Neural progenitor cell (in vitro differentiated cells): ENCODE data around the gene KIF26A. TPM values are rescaled to one million over a fixed set of nuclear protein-coding genes. Genes with fewer than 3 reads are reported as not detected.
A peak's percentile ranks its signal among the peaks of the same experiment; 100 is the strongest.

ENCODE experiments used
- DNase-seq: peaks from one replicate; pipeline ENCODE4 v3.0.0-alpha.2; 2016; ENCODE audit warnings: low spot score
- H2AFZ ChIP-seq: fragments of 200-600 bp; sonication (generic); replicated peaks from 2 replicates; pipeline ENCODE4 v1.6.1; 2016; ENCODE audit warnings: antibody characterized with exemption
- H3F3A ChIP-seq: fragments of 200-600 bp; sonication (generic); 2 replicates; pipeline ENCODE4 v1.6.1; 2016; ENCODE audit warnings: antibody characterized with exemption, low read depth
- H3K27ac ChIP-seq: fragments of 200-600 bp; sonication (generic); 2 replicates; pipeline ENCODE4 v1.5.1; 2016; ENCODE audit warnings: mild to moderate bottlenecking
- H3K27me3 ChIP-seq: fragments of 200-600 bp; sonication (generic); 2 replicates; pipeline ENCODE4 v1.6.1; 2016; ENCODE audit warnings: mild to moderate bottlenecking, moderate library complexity
- H3K36me3 ChIP-seq: fragments of 200-600 bp; sonication (generic); 2 replicates; pipeline ENCODE4 v1.5.1; 2016
- H3K4me1 ChIP-seq: fragments of 200-600 bp; sonication (generic); 2 replicates; pipeline ENCODE4 v1.6.1; 2016; ENCODE audit warnings: mixed run types
- H3K4me2 ChIP-seq: fragments of 200-600 bp; sonication (generic); 2 replicates; pipeline ENCODE4 v1.6.1; 2016
- H3K4me3 ChIP-seq: fragments of 200-600 bp; sonication (generic); 2 replicates; pipeline ENCODE4 v1.5.1; 2016
- H3K79me2 ChIP-seq: fragments of 200-600 bp; sonication (generic); 2 replicates; pipeline ENCODE4 v1.6.1; 2016; ENCODE audit warnings: low read depth
- H3K9ac ChIP-seq: fragments of 200-600 bp; sonication (generic); 2 replicates; pipeline ENCODE4 v1.6.1; 2016
- H3K9me3 ChIP-seq: fragments of 200-600 bp; sonication (generic); 2 replicates; pipeline ENCODE4 v1.5.1; 2016; ENCODE audit warnings: low read depth
- H4K20me1 ChIP-seq: fragments of 200-600 bp; sonication (generic); 2 replicates; pipeline ENCODE4 v1.6.1; 2016; ENCODE audit warnings: low read depth
- H3K27ac Mint-ChIP-seq: 3 replicates; pipeline ENCODE4 v1.8.0; 2021; ENCODE audit warnings: mixed read lengths
- H3K27me3 Mint-ChIP-seq: 2 replicates; pipeline ENCODE4 v1.8.0; 2022; ENCODE audit warnings: low read depth, mild to moderate bottlenecking, inconsistent platforms, moderate library complexity, mixed read lengths; ENCODE audit not compliant: insufficient read depth
- H3K36me3 Mint-ChIP-seq: 3 replicates; pipeline ENCODE4 v1.8.0; 2021; ENCODE audit warnings: mixed read lengths
- H3K4me1 Mint-ChIP-seq: 3 replicates; pipeline ENCODE4 v1.8.0; 2021; ENCODE audit warnings: mixed read lengths
- H3K4me3 Mint-ChIP-seq: 3 replicates; pipeline ENCODE4 v1.8.0; 2021; ENCODE audit warnings: mild to moderate bottlenecking, moderate library complexity, mixed read lengths
- H3K9me3 Mint-ChIP-seq: 3 replicates; pipeline ENCODE4 v1.8.0; 2020; ENCODE audit warnings: mixed read lengths
- CTCF ChIP-seq: fragments of 200-600 bp; sonication (generic); IDR thresholded peaks from 2 replicates; pipeline ENCODE4 v1.5.1; 2017; ENCODE audit warnings: antibody characterized with exemption, mild to moderate bottlenecking
- EZH2 ChIP-seq: fragments of 200-600 bp; sonication (generic); IDR thresholded peaks from 2 replicates; pipeline ENCODE4 v1.6.1; 2017; ENCODE audit warnings: antibody characterized with exemption, mild to moderate bottlenecking, moderate library complexity
- EZH2phosphoT487 ChIP-seq: fragments of 200-600 bp; sonication (generic); IDR thresholded peaks from 2 replicates; pipeline ENCODE4 v1.6.1; 2017; ENCODE audit warnings: antibody characterized with exemption
- total RNA-seq: library from RNA; depleted of rRNA; stranded (reverse); fragments of >200 nt; gene quantifications from 2 replicates; pipeline ENCODE4 v1.2.3, GENCODE V29; 2015; ENCODE audit warnings: low replicate concordance

KIF26A gene
- 6.1 and 40.2 TPM in 2 replicates for total RNA-seq

GRCh38 chr14:104138098-104138717 lies at the start of gene KIF26A:
Gene KIF26A (plus strand): TSS chr14:104138587. CDS start chr14:104138723, 136 bp downstream.
- peak within 1 kb of the TSS; percentile 92 for H3K4me2 ChIP-seq
- H3K9me3 Mint-ChIP-seq: no peaks in the 10 kb centered on the region
- peaks cover 48% of the 10 kb centered on the region for H3K27me3 ChIP-seq
- peaks cover 61% of the 10 kb centered on the region for H4K20me1 ChIP-seq
- peak within 1 kb of the TSS; percentile 73 for H2AFZ ChIP-seq
- peaks cover 15% of the 10 kb centered on the region for H3K4me1 Mint-ChIP-seq
- H3K4me1 ChIP-seq: peaks cover 47% of the 10 kb centered on the region
- H3K36me3 ChIP-seq: no peaks in the 10 kb centered on the region
- H3K9ac ChIP-seq: peak within 1 kb of the TSS; percentile 18
- no peak within 1 kb of the TSS for H3K27ac ChIP-seq
- peaks cover 43% of the 10 kb centered on the region for H3K79me2 ChIP-seq
- H3K27me3 Mint-ChIP-seq: peaks cover 29% of the 10 kb centered on the region
- peak; percentile 90 for DNase-seq
- H3K27ac Mint-ChIP-seq: no peak within 1 kb of the TSS
- peaks cover 6% of the 10 kb centered on the region for H3F3A ChIP-seq
- no peak for TF ChIP-seq EZH2
- TF ChIP-seq EZH2phosphoT487: no peak
- TF ChIP-seq CTCF: no peak
- no peaks in the 10 kb centered on the region for H3K9me3 ChIP-seq
- peak within 1 kb of the TSS; percentile 59 for H3K4me3 ChIP-seq
- peak within 1 kb of the TSS; percentile 80 for H3K4me3 Mint-ChIP-seq
- H3K36me3 Mint-ChIP-seq: no peaks in the 10 kb centered on the region

- Mint-ChIP-seq H3K4me3 (no peak overlapping the region), H3K4me1 (peaks cover 2% of the 10 kb centered on the region), H3K27ac (no peak overlapping the region), H3K36me3 (no peaks in the 10 kb centered on the region), H3K27me3 (no peaks in the 10 kb centered on the region), H3K9me3 (no peaks in the 10 kb centered on the region)
- peaks cover 16% of the 10 kb centered on the region for H3K27me3 ChIP-seq
- no peaks in the 10 kb centered on the region for H3K9me3 ChIP-seq
- H3K4me2 ChIP-seq: no peak overlapping the region
- TF ChIP-seq CTCF: no peak
- no peak for TF ChIP-seq EZH2phosphoT487
- TF ChIP-seq EZH2: no peak
- no peaks in the 10 kb centered on the region for H3F3A ChIP-seq
- no peaks in the 10 kb centered on the region for H3K79me2 ChIP-seq
- no peaks in the 10 kb centered on the region for H3K36me3 ChIP-seq
- no peak overlapping the region for H3K4me3 ChIP-seq
- no peak for DNase-seq
- peaks cover 3% of the 10 kb centered on the region for H3K4me1 ChIP-seq
- H4K20me1 ChIP-seq: no peaks in the 10 kb centered on the region
- no peak overlapping the region for H3K9ac ChIP-seq
- H3K27ac ChIP-seq: no peak overlapping the region
- H2AFZ ChIP-seq: no peak overlapping the region
These were observed 48.2 kb upstream of the KIF26A start for GRCh38 chr14:104090071-104090748.

GRCh38 chr14:104091061-104091926 lies 47.1 kb upstream of the KIF26A start:
- H3K4me2 ChIP-seq: no peak overlapping the region
- H3K36me3 Mint-ChIP-seq: no peaks in the 10 kb centered on the region
- peak; percentile 47 for DNase-seq
- no peak overlapping the region for H3K27ac ChIP-seq
- H3K27me3 ChIP-seq: peaks cover 6% of the 10 kb centered on the region
- no peak overlapping the region for H2AFZ ChIP-seq
- H3F3A ChIP-seq: no peaks in the 10 kb centered on the region
- H3K4me1 ChIP-seq: peaks cover 3% of the 10 kb centered on the region
- H3K4me1 Mint-ChIP-seq: peaks cover 2% of the 10 kb centered on the region
- no peak for TF ChIP-seq EZH2phosphoT487
- no peak for TF ChIP-seq EZH2
- no peak for TF ChIP-seq CTCF
- H3K9me3 Mint-ChIP-seq: no peaks in the 10 kb centered on the region
- no peak overlapping the region for H3K9ac ChIP-seq
- H3K27me3 Mint-ChIP-seq: peaks cover 3% of the 10 kb centered on the region
- no peak overlapping the region for H3K4me3 ChIP-seq
- no peaks in the 10 kb centered on the region for H3K9me3 ChIP-seq
- H3K27ac Mint-ChIP-seq: no peak overlapping the region
- H3K36me3 ChIP-seq: no peaks in the 10 kb centered on the region
- H4K20me1 ChIP-seq: no peaks in the 10 kb centered on the region
- no peaks in the 10 kb centered on the region for H3K79me2 ChIP-seq
- H3K4me3 Mint-ChIP-seq: no peak overlapping the region
